Body of pancreas (tissue), 4 donors: ENCODE data around the gene MGAM2. TPM values are rescaled to one million over a fixed set of nuclear protein-coding genes. Genes with fewer than 3 reads are reported as not detected.

Experiments
- ATAC-seq: fragments of 150-250 bp; one replicate; pipeline ENCODE4 v1.9.1; 2016
- DNase-seq, 4 donors: peaks; one replicate each; pipeline ENCODE4 v3.0.0-alpha.2; 2019
- H3K27ac ChIP-seq, 4 donors: fragments of 200-600 bp; sonication (generic); 1 replicate in 3 of 4; 2 replicates in 1 of 4; pipeline versions ENCODE4 v1.5.1 to v1.6.1; 2016 to 2019; ENCODE audit warnings: mild to moderate bottlenecking in 1 of 4, mixed read lengths in 1 of 4, moderate library complexity in 1 of 4
- H3K27me3 ChIP-seq, 2 donors: fragments of 200-600 bp; sonication (generic); one replicate each; pipeline ENCODE4 v1.6.0; 2016; ENCODE audit warnings: mild to moderate bottlenecking in 1 of 2
- H3K36me3 ChIP-seq, 2 donors: fragments of 200-600 bp; sonication (generic); replicated peaks in 1 of 2; 2 replicates each; pipeline ENCODE4 v1.5.1; 2016; ENCODE audit warnings: low read depth in 2 of 2; ENCODE audit not compliant: insufficient read depth in 1 of 2
- H3K4me1 ChIP-seq: fragments of 200-600 bp; sonication (generic); one replicate; pipeline ENCODE4 v1.6.0; 2016
- H3K4me3 ChIP-seq, 2 donors: fragments of 200-600 bp; sonication (generic); 1 replicate in 1 of 2; 2 replicates in 1 of 2; pipeline ENCODE4 v1.5.1; 2016 to 2019
- H3K9me3 ChIP-seq, 3 donors: fragments of 200-600 bp; sonication (generic); 1 replicate in 2 of 3; 2 replicates in 1 of 3; pipeline ENCODE4 v1.5.1; 2016
- POLR2A ChIP-seq, 3 donors: fragments of 450-650 bp; IDR thresholded peaks; one replicate each; pipeline ENCODE4 v1.6.1; 2016; ENCODE audit warnings: antibody characterized with exemption in 3 of 3, mild to moderate bottlenecking in 2 of 3
- WGBS, 2 donors: methylation state at CpG; one replicate each; pipeline ENCODE4 v1.1.5; 2017; 5-methylcytosine and 5-hydroxymethylcytosine counted together
- intact Hi-C: fragments of 100-400 bp; cut with DNase I; formaldehyde crosslinking; loops from one replicate; pipeline ENCODE4 v1.15.1; 2023
- total RNA-seq, 2 donors: library from RNA; depleted of rRNA; stranded (reverse); fragments of >200 nt; gene quantifications; one replicate each; pipeline ENCODE4 v1.1.0, GENCODE V29; 2016
- TF ChIP-seq, protein P1 (sequence below), 7 experiments: fragments of 450-650 bp in 4 of 7; fragments of 200-600 bp in 3 of 7; sonication (generic) in 3 of 7; IDR thresholded peaks; one replicate each; pipeline ENCODE4 v1.5.1; 2016 to 2019; ENCODE audit warnings: antibody characterized with exemption in 7 of 7

The MGAM2 gene
- total RNA-seq, 2 donors from 2014 or later: 9.3 to 10.9 TPM

DNA sequence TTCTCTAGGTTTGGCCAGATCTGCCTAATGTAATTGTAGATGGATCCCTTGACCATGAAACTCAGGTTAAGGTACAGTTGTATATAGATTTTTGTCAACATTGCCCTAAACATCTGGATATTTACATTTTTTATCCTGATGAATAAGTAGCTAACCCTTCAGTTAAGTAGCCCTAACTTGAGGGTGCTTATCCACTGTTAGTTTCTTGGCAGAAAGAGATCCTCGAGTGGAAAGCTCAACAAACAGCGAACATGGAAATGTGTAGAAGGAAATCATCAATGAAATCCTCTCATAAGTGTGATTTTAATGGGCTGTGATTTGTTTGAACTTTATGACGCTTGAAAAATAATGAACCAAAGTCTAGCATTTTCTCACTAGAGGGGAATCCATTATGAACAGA lies 73.6 kb downstream of the MGAM2 start:
- Histone ChIP-seq H3K4me3 (no peak overlapping the region), H3K4me1 (no peaks in the 10 kb centered on the region), H3K36me3 (peaks cover 0 to 2% of the 10 kb centered on the region in 2 donors), H3K9me3 (no peaks in the 10 kb centered on the region), H3K27ac (no peak overlapping the region), H3K27me3 (no peaks in the 10 kb centered on the region)
- DNase-seq (no peak), ATAC-seq (no peak)
- 63 to 76% methylated on average over 3 of the region's 3 CpGs for WGBS, 2 donors
- intact Hi-C loops: no loop called here
- TF ChIP-seq, protein P1, sequence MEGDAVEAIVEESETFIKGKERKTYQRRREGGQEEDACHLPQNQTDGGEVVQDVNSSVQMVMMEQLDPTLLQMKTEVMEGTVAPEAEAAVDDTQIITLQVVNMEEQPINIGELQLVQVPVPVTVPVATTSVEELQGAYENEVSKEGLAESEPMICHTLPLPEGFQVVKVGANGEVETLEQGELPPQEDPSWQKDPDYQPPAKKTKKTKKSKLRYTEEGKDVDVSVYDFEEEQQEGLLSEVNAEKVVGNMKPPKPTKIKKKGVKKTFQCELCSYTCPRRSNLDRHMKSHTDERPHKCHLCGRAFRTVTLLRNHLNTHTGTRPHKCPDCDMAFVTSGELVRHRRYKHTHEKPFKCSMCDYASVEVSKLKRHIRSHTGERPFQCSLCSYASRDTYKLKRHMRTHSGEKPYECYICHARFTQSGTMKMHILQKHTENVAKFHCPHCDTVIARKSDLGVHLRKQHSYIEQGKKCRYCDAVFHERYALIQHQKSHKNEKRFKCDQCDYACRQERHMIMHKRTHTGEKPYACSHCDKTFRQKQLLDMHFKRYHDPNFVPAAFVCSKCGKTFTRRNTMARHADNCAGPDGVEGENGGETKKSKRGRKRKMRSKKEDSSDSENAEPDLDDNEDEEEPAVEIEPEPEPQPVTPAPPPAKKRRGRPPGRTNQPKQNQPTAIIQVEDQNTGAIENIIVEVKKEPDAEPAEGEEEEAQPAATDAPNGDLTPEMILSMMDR (IDR thresholded peaks at IDR 0.05): no peak
- no peak for TF ChIP-seq POLR2A (IDR thresholded peaks at IDR 0.05)

DNA sequence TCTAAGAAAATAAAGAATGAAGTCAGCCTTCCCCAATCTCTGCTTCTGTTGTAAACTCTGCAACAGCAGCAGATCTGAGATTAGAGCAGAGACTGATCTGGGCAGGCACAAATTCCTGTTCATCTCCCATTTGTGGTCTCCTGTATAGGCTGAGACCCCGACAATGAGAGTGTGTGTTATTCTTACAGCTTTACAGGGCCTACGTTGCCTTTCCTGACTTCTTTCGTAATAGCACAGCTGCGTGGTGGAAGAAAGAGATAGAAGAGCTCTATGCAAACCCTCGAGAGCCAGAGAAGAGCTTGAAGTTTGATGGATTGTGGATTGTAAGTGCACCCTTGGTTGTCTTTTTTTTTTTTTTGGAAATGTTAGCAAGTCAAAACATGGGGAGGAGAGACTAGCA lies 74.3 kb downstream of the MGAM2 start:
- Histone ChIP-seq H3K4me3 (no peak overlapping the region), H3K27me3 (no peaks in the 10 kb centered on the region), H3K36me3 (peaks cover 0 to 2% of the 10 kb centered on the region in 2 donors), H3K27ac (no peak overlapping the region), H3K4me1 (no peaks in the 10 kb centered on the region), H3K9me3 (no peaks in the 10 kb centered on the region)
- intact Hi-C loops: no loop called here
- ATAC-seq: no peak
- TF ChIP-seq, protein P1 (IDR thresholded peaks at IDR 0.05): no peak
- no peak for TF ChIP-seq POLR2A (IDR thresholded peaks at IDR 0.05)
- DNase-seq: no peak
- WGBS, 2 donors: 62 to 63% methylated on average over 5 of the region's 5 CpGs

DNA sequence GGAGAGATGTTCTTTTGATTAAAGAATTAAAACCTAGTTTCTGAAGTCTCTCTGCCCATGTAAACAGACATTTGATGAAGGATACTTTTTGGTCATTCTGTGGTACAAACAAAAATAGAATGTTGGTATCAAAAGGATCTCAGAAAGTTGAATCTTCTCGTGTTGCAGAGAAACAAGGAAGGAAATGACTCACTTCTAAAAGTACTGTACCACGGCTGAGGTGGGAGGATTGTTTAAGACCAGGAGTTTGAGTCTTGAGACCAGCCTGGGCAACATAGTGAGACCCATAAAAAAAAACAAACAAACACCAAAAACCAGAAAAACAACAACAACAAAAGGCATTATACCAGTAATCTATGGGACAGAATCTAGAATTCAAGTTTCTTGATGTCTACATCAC lies 76.6 kb downstream of the MGAM2 start:
- 47 to 58% methylated on average over 2 of the region's 2 CpGs for WGBS, 2 donors
- H3K4me1 ChIP-seq: no peaks in the 10 kb centered on the region
- no peaks in the 10 kb centered on the region for H3K27me3 ChIP-seq
- no peak overlapping the region for H3K27ac ChIP-seq
- no peaks in the 10 kb centered on the region for H3K9me3 ChIP-seq
- no peak for TF ChIP-seq POLR2A (IDR thresholded peaks at IDR 0.05)
- TF ChIP-seq, protein P1 (IDR thresholded peaks at IDR 0.05): no peak
- H3K4me3 ChIP-seq: no peak overlapping the region
- ATAC-seq (no peak), DNase-seq (no peak)
- intact Hi-C loops: no loop called here
- peaks cover 0 to 2% of the 10 kb centered on the region in 2 donors for H3K36me3 ChIP-seq

DNA sequence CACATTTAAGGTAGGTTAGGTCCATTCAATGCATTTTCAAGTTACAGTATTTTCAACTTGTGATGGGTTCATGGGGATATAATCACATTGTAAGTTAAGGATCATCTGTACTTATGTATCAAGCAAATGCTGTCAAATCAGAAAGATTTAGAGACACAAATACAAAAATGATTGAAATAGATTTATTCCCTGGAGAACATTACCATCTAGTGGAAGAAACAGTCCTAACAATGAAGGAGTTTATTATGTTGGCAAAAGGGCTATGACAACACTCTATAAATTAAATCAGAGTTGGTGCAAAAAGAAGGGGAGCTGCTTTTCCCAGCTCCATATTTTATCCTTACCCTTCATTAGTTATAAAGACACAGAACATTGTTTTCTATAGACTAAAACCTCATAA lies 77.3 kb downstream of the MGAM2 start:
- DNase-seq (no peak), ATAC-seq (no peak)
- Histone ChIP-seq H3K27ac (no peak overlapping the region), H3K9me3 (no peaks in the 10 kb centered on the region), H3K36me3 (peaks cover 0 to 2% of the 10 kb centered on the region in 2 donors), H3K4me3 (no peak overlapping the region), H3K4me1 (no peaks in the 10 kb centered on the region), H3K27me3 (no peaks in the 10 kb centered on the region)
- TF ChIP-seq POLR2A (IDR thresholded peaks at IDR 0.05): no peak
- TF ChIP-seq, protein P1 (IDR thresholded peaks at IDR 0.05): peak in 6 of 7 experiments; percentile 19 to 62 (median 50)
- intact Hi-C loops: no loop called here

DNA sequence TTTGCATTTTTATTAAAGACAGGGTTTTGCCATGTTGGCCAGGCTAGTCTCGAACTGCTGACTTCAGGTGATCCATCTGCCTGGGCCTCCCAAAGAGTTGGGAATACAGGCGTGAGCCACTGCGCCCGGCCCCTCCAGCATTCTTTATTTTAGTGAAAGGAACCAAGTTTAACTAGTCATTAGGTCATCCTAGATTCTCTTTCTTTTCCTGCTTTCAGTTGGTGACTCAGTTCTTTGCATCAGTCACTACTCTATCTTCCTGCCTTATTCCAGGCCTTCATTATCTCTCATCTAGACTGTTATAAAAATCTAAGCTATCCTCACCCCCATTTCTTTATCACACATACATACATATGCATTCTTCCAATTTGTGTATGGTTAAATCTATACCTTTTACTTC lies 82.7 kb downstream of the MGAM2 start:
- no peak for DNase-seq
- no peak overlapping the region for H3K4me3 ChIP-seq
- intact Hi-C loops: no loop called here
- no peaks in the 10 kb centered on the region for H3K9me3 ChIP-seq
- no peak for ATAC-seq
- 90 to 97% methylated on average over 4 of the region's 4 CpGs for WGBS, 2 donors
- no peaks in the 10 kb centered on the region for H3K27me3 ChIP-seq
- no peak overlapping the region for H3K27ac ChIP-seq
- H3K4me1 ChIP-seq: no peaks in the 10 kb centered on the region
- no peaks in the 10 kb centered on the region for H3K36me3 ChIP-seq
- TF ChIP-seq, protein P1 (IDR thresholded peaks at IDR 0.05): no peak
- no peak for TF ChIP-seq POLR2A (IDR thresholded peaks at IDR 0.05)
